GM18520 (cell line): ENCODE data around the gene VEGFA.

Experiments used
- ATAC-seq: cut with Tn5 transposase; IDR thresholded peaks from one replicate; pipeline ENCODE4 v1.9.1; 2021; ENCODE audit not compliant: unreplicated experiment

VEGFA gene

DNA sequence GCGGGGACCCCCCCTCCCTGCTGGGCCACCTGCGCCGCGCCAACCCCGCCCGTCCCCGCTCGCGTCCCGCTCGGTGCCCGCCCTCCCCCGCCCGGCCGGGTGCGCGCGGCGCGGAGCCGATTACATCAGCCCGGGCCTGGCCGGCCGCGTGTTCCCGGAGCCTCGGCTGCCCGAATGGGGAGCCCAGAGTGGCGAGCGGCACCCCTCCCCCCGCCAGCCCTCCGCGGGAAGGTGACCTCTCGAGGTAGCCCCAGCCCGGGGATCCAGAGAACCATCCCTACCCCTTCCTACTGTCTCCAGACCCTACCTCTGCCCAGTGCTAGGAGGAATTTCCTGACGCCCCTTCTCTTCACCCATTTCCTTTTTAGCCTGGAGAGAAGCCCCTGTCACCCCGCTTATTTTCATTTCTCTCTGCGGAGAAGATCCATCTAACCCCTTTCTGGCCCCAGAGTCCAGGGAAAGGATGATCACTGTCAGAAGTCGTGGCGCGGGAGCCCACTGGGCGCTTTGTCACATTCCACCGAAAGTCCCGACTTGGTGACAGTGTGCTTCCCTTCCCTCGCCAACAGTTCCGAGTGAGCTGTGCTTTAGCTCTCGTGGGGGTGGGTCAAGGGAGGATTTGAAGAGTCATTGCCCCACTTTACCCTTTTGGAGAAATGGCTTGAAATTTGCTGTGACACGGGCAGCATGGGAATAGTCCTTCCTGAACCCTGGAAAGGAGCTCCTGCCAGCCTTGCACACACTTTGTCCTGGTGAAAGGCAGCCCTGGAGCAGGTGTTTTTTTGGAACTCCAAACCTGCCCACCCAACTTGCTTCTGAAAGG, 2.1 kb downstream of the VEGFA start:
- ATAC-seq, result no peak

DNA sequence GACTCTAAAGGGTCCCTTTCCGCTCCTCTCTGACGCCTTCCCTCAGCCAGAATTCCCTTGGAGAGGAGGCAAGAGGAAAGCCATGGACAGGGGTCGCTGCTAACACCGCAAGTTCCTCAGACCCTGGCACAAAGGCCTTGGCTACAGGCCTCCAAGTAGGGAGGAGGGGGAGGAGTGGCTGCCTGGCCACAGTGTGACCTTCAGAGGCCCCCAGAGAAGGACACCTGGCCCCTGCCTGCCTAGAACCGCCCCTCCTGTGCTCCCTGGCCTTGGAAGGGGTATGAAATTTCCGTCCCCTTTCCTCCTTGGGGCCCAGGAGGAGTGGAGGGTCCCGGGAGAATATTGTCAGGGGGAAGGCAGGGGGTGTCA, 2.7 kb downstream of the VEGFA start:
- ATAC-seq, result no peak

DNA sequence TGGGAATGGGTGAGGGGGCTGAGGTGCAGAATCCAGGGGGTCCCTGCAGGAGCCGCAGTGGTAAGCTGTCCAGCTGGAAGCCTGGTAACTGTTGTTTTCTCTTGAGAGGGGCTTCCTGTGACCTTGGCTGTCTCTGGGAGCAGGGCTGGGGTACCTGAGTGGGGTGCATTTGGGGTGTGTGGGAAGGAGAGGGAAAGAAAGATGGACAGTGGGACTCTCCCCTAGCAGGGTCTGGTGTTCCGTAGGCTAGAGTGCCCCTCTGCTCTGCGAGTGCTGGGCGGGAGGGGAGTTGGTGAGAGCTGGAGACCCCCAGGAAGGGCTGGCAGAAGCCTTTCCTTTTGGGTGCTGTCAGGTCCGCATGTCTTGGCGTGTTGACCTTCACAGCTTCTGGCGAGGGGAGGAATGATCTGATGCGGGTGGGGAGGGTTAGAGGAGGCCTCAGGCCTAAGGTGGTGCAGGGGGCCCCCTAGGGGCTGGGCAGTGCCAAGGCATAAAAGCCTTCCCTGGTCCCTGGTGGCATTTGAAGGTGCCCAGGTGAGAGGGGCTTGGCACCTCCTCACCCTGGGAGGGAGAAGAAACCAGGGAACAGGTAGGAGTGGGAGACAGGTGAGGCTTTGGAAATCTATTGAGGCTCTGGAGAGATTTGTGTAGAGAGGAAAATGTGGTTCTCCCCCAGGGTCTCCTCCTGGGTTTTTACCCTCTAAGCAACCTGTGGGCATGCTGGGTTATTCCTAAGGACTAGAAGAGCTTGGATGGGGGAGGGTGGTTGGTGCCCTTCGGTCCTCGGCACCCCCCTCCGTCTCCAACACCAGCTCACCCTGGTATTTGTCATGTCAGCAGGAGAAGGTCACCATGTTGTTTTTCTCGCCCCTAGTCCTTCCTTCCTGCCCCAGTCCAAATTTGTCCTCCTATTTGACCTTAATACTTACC, 3.3 kb downstream of the VEGFA start:
- no peak for ATAC-seq

DNA sequence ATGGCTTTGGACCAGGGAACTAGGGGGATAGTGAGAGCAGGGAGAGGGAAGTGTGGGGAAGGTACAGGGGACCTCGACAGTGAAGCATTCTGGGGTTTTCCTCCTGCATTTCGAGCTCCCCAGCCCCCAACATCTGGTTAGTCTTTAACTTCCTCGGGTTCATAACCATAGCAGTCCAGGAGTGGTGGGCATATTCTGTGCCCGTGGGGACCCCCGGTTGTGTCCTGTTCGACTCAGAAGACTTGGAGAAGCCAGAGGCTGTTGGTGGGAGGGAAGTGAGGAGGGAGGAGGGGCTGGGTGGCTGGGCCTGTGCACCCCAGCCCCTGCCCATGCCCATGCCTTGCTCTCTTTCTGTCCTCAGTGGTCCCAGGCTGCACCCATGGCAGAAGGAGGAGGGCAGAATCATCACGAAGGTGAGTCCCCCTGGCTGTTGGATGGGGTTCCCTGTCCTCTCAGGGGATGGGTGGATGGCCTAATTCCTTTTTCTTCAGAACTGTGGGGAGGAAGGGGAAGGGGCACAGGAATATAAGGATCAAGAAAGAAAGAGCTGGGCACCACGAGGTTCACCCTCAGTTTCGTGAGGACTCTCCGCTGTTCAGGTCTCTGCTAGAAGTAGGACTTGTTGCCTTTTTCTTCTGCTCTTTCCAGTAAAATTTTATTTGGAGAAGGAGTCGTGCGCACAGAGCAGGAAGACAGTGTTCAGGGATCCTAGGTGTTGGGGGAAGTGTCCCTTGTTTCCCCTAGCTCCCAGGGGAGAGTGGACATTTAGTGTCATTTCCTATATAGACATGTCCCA, 4.2 kb downstream of the VEGFA start:
- ATAC-seq, result no peak

DNA sequence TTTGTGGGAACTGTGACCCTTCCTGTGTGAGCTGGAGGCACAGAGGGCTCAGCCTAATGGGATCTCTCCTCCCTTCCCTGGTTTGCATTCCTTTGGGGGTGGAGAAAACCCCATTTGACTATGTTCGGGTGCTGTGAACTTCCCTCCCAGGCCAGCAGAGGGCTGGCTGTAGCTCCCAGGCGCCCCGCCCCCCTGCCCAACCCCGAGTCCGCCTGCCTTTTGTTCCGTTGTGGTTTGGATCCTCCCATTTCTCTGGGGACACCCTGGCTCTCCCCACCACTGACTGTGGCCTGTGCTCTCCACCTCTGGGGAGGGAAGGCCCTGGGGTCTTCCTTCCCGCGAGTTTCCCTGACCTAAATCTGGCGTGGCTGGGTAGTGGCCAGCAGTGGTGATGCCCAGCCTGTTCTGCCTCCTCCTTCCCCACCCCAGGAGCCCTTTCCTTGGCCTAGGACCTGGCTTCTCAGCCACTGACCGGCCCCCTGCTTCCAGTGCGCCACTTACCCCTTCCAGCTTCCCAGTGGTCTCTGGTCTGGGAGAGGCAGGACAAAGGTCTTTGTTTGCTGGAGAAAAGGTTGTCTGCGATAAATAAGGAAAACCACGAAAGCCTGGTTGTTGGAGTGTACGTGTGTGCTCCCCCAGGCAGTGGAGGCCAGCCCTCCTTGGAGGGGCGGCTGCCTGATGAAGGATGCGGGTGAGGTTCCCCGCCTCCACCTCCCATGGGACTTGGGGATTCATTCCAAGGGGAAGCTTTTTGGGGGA, 4.9 kb downstream of the VEGFA start:
- ATAC-seq, result no peak

DNA sequence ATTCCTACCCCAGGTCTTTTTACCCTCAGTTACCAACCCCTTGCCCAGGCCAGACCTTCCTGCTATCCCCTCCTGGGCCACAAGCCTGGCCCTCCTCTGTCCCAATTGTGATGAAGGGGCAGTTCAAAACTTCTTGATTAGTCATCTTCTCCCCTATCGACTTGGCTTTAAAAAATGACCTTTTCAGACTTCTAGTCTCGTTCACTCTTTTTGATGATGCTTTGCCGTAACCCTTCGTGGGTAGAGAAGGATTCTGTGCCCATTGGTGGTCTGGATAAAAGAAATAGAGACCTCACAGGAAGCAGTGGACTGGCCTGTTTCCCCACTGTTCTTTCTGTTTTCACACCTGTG, 5.5 kb downstream of the VEGFA start:
- ATAC-seq, result no peak

DNA sequence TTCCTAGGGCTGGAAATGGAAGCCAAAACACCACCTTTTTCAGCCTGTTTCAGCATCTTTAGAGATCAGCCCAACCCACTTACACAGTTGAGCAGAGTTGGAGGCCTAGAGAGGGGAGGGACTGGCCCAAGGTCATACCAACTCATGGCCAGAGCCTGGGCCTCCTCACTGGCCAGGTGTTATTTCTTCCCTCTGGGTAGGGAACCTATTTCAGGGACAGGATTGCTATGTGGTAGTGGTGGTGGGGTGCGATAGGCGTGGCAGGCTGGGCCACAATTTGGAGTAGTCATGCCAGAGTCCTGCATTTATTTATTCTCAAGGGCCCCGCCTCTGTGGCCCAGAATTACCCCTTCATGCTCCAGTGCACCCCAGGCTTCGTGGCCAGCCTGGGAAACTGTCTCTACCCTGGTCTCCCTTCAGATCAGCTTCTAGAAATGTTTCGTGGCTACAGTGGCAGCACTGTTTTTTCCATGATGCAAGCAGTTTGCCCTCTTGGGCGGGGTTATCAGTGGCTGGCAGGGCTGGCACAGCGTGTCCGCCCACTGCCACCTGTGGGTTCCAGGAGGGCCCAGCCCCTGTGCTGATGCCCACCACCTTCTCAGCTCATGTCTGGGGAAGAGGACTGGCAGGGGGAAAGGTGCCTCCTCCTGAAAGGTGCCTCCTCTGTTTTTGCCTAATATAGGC, 6.2 kb downstream of the VEGFA start:
- ATAC-seq, result no peak

DNA sequence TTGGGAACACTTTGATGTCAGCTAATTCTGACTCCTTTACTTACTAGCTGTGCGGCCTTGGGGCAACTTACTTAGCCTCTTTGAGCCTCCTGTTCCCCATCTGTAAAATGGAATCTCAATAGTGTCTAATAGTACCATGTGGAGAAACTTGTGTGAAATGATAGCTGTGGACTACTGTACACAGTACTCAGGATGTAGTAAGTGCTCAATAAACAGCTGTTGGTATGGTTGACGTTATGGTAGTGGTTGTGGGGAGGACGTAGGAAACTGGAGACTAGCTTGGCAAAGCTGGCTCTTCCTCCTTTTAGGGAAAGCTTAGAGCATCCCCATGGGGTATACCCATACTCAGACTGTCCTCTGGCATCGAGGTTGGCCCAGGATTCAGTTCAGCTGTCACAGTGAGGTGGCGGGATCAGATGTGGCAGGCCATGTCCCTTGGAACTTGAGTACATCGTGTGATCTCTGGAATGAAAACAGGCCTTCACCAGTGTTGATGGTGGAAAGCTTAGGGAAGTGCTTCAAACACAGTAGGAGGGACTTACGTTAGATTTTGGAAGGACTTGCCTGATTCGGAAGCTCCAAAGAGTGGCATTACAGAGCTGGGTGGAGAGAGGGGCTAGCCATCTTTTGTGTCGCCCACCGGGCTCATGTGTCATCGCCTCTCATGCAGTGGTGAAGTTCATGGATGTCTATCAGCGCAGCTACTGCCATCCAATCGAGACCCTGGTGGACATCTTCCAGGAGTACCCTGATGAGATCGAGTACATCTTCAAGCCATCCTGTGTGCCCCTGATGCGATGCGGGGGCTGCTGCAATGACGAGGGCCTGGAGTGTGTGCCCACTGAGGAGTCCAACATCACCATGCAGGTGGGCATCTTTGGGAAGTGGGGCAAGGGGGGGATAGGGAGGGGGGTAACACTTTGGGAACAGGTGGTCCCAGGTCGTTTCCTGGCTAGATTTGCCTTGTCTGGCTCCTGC, 7.1 kb downstream of the VEGFA start:
- ATAC-seq, result no peak

DNA sequence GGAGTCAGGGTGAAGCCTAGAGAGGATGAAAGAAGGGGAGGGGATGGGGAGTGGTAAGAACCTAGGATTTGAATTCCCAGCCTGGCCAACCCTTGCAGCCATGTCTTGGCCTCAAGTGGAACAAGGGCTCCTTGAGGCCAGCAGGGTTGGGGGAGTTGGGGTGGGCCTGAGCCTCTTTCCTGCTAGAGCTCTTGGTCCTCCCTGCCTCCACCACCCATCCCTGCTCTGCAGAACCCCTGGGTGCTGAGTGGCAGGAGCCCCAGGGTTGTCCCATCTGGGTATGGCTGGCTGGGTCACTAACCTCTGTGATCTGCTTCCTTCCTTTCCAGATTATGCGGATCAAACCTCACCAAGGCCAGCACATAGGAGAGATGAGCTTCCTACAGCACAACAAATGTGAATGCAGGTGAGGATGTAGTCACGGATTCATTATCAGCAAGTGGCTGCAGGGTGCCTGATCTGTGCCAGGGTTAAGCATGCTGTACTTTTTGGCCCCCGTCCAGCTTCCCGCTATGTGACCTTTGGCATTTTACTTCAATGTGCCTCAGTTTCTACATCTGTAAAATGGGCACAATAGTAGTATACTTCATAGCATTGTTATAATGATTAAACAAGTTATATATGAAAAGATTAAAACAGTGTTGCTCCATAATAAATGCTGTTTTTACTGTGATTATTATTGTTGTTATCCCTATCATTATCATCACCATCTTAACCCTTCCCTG, 8.3 kb downstream of the VEGFA start:
- no peak for ATAC-seq

DNA sequence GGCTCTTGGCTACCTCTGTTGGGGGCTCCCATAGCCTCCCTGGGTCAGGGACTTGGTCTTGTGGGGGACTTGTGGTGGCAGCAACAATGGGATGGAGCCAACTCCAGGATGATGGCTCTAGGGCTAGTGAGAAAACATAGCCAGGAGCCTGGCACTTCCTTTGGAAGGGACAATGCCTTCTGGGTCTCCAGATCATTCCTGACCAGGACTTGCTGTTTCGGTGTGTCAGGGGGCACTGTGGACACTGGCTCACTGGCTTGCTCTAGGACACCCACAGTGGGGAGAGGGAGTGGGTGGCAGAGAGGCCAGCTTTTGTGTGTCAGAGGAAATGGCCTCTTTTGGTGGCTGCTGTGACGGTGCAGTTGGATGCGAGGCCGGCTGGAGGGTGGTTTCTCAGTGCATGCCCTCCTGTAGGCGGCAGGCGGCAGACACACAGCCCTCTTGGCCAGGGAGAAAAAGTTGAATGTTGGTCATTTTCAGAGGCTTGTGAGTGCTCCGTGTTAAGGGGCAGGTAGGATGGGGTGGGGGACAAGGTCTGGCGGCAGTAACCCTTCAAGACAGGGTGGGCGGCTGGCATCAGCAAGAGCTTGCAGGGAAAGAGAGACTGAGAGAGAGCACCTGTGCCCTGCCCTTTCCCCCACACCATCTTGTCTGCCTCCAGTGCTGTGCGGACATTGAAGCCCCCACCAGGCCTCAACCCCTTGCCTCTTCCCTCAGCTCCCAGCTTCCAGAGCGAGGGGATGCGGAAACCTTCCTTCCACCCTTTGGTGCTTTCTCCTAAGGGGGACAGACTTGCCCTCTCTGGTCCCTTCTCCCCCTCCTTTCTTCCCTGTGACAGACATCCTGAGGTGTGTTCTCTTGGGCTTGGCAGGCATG, 9.2 kb downstream of the VEGFA start:
- ATAC-seq, result no peak

DNA sequence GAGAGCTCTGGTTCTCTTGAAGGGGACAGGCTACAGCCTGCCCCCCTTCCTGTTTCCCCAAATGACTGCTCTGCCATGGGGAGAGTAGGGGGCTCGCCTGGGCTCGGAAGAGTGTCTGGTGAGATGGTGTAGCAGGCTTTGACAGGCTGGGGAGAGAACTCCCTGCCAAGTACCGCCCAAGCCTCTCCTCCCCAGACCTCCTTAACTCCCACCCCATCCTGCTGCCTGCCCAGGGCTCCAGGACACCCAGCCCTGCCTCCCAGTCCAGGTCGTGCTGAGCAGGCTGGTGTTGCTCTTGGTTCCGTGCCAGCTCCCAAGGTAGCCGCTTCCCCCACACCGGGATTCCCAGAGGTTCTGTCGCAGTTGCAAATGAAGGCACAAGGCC, 9.8 kb downstream of the VEGFA start:
- ATAC-seq, result no peak

DNA sequence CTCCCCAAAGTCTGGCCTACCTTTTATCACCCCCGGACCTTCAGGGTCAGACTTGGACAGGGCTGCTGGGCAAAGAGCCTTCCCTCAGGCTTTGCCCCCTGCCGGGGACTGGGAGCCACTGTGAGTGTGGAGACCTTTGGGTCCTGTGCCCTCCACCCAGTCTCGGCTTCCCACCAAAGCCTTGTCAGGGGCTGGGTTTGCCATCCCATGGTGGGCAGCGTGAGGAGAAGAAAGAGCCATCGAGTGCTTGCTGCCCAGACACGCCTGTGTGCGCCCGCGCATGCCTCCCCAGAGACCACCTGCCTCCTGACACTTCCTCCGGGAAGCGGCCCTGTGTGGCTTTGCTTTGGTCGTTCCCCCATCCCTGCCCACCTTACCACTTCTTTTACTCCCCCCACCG, 10.3 kb downstream of the VEGFA start:
- ATAC-seq, result no peak

DNA sequence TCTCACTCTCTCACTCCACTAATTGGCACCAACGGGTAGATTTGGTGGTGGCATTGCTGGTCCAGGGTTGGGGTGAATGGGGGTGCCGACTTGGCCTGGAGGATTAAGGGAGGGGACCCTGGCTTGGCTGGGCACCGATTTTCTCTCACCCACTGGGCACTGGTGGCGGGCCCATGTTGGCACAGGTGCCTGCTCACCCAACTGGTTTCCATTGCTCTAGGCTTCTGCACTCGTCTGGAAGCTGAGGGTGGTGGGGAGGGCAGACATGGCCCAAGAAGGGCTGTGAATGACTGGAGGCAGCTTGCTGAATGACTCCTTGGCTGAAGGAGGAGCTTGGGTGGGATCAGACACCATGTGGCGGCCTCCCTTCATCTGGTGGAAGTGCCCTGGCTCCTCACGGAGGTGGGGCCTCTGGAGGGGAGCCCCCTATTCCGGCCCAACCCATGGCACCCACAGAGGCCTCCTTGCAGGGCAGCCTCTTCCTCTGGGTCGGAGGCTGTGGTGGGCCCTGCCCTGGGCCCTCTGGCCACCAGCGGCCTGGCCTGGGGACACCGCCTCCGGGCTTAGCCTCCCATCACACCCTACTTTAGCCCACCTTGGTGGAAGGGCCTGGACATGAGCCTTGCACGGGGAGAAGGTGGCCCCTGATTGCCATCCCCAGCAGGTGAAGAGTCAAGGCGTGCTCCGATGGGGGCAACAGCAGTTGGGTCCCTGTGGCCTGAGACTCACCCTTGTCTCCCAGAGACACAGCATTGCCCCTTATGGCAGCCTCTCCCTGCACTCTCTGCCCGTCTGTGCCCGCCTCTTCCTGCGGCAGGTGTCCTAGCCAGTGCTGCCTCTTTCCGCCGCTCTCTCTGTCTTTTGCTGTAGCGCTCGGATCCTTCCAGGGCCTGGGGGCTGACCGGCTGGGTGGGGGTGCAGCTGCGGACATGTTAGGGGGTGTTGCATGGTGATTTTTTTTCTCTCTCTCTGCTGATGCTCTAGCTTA, 11.2 kb downstream of the VEGFA start:
- ATAC-seq, result no peak

DNA sequence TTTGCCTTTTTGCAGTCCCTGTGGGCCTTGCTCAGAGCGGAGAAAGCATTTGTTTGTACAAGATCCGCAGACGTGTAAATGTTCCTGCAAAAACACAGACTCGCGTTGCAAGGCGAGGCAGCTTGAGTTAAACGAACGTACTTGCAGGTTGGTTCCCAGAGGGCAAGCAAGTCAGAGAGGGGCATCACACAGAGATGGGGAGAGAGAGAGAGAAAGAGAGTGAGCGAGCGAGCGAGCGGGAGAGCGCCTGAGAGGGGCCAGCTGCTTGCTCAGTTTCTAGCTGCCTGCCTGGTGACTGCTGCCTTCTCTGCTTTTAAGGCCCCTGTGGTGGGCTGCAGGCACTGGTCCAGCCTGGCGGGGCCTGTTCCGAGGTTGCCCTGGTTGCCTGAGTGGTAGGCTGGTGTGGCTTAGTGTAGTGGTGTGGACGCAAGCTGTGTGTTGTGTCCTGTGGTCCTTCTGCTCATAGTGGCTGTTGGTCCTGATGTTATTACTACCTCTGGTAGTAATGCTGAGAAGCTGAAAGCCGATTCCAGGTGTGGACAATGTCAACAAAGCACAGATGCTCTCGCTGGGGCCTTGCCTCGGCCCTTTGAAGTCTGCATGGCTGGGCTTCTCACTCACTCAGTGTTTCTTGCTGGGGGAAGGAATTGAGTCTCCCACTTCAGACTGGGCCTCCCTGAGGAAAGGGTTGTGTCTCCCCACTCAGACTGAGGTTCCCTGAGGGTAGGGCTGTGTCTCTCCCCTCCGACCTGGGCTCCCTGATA, 12.1 kb downstream of the VEGFA start:
- no peak for ATAC-seq

DNA sequence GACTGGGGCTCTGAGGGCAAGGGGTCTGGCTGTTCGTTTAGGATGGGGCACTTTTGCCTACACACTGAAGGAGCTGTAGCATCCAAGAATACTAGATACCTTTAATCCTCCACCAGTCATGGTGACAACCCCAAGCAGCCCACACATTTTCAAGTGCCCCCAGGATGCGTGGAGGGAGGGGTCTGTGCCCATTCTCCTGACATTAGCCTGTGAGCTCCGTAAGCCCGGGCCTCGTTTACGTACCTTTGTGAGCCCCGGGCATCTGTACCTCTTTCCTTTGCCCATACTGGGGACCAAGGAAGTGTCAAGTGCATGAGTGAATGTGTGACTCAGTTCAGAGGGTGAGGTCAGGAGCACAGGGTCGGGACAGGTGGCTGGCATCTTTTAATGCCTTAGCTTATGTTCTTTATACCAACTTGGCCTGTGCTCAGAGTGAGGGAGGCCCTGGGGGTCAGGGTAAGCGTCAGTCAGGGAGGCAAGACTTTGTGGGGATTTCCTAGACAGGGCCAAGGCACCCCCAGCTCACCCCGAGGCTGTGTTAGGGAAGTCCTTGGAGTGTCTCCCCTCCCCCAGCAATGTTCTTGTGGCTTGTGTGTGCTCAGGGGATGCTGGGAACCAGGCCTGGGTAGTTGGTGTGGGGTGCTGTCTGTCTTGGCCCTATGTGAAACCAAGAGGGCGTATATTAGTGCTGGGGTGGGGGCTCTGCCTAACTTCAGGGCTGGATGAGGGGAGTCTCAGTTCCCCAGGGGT, 12.9 kb downstream of the VEGFA start:
- ATAC-seq, result no peak
